ENCODE measurements around the gene NSUN7.
"Not testable (repeated sequence)": the region's sequence is repeated elsewhere in the genome, so short reads cannot be mapped to it uniquely, and the experiment has no call there.

NSUN7 gene

GRCh38 chr4:40749717-40750460 lies at the start of gene NSUN7:
Gene NSUN7 (plus strand): TSS chr4:40749955. CDS start chr4:40750694, 739 bp downstream.
- DNase-seq = peak; percentile 91

DNA sequence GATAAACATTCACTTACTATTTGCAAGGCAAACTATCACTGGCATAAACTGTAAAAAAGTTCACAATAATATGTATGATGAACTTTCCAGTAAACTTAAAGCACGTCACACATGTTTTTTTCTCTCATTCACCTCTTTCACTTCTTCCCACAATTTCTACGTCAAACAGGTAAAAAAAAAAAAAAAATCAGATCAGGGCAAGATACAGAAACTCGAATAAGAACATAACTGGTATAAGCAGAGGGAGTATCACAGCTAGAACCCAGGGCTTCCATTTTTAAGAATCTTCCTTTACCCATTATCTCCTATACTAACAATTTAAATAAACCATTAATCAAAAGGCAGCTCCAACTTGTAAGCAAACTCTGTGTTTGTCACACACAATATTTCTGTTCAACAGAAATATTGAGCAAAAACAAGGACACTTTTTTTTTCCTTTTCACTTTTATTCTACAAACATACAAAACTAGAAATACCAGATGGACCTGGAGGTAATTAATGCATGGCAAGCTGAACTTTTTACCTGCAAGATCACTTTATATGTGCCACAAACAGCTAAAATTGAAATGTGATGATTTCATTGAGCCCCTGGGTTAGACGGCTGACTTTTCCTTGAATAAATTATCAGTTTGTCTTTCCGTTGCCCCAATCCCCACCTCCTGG lies 47.5 kb upstream of the NSUN7 start:
- DNase-seq = no peak

- DNase-seq = no peak
These were observed 47.0 kb upstream of the NSUN7 start for GRCh38 chr4:40702800-40703151.

GRCh38 chr4:40704073-40704472 lies 45.7 kb upstream of the NSUN7 start:
- no peak for DNase-seq

DNA sequence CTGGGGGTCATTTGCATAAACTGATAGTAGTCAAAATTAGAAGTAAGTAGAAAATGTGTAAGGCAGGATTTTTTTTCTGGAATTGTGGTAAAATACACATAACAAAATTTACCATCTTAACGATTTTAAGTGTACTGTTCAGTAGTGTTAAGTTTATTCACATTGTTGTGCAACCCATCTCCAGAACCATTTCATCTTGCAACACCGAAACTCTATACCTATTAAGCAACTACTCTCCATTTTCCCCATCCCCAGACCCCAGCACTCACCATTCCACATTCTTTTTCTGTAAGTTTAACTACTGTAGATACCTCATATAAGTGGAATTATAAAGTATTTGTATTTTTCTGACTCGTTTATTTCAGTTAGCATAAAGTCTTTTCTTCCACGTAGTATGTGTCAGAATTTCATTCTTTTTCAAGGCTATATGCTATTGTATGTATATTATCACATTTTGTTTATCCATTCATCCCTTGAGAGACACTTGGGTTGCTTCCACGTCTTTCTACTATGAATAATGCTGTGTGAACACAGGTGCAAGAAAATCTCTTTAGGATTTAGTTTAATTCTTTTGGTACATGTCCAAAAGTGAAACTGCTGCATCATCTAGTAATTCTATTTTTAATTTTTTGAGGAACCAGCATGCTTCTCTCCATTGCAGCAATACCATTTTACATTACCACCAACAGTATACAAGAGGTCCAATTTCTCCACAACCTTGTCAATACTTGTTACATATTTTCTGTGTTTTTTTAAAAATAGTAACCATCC lies 39.1 kb upstream of the NSUN7 start:
- DNase-seq = no peak

GRCh38 chr4:40713001-40713400 lies 36.8 kb upstream of the NSUN7 start:
- DNase-seq = not testable (repeated sequence)

GRCh38 chr4:40713798-40714197 lies 36.0 kb upstream of the NSUN7 start:
- no peak for DNase-seq

- peak; percentile 14 for DNase-seq
These were observed 31.2 kb upstream of the NSUN7 start for GRCh38 chr4:40718586-40718985.

- DNase-seq = peak; percentile 45
These were observed 30.6 kb upstream of the NSUN7 start for GRCh38 chr4:40719008-40719623.

GRCh38 chr4:40720351-40720750 lies 29.4 kb upstream of the NSUN7 start:
- DNase-seq = no peak

GRCh38 chr4:40720916-40721315 lies 28.8 kb upstream of the NSUN7 start:
- DNase-seq = no peak

DNA sequence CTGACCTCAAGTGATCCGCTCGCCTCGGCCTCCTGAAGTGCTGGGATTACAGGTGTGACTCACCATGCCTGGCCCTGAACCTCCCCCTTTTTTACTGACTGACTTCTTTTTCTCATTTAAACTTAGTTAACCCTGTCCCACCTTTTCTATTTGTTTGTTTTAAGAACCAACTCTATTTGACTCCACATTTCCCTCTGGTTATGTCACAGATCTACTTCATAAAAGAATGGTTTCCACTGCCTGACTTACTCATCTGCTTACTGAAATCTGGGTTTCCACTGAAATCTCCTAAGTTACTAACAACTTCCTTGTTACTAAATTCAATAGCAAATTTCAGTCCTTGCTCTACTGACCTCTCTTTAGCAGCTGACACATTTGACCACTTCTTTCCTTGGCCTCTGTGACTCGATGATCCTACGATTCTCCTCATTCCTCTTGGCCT lies 28.0 kb upstream of the NSUN7 start:
- no peak for DNase-seq

- no peak for DNase-seq
These were observed 27.1 kb upstream of the NSUN7 start for GRCh38 chr4:40722576-40723161.

DNA sequence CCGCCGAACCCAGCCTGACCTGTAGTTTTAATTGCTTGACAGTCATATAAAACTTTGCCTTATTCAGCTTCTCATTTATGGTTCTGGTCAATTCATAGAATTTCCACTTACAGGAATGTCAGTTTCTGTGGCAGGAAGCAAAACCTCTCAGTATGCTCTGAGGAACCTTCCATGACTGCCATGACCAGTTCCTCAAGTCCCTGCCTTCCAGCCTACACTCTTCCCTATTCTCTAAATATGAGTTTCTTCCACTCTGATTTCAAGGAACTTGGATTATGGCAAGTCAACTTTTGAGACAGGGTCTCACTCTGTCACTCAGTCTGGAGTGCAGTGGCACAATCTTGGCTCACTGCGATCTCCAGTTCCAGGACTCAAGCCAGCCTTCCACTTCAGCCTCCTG lies 26.0 kb upstream of the NSUN7 start:
- no peak for DNase-seq

DNA sequence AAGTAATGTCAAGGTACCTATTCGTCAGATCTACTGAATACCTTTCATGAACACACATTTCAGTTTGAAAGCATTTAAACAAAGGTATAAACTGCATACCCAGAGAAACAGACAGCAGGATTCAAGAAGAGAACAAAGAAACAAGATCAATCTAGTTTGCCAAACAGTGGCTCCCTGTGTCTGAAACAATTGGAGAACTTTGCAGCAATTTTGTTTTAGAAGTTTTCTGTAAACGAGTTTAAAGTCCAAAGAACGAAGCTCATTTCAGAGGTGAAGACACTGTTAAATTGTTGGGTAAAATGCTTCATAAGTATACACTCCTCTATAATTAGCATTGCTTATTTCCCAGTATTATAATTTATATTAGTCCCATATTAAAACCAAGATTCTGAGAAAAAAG lies 21.4 kb upstream of the NSUN7 start:
- DNase-seq = no peak

DNA sequence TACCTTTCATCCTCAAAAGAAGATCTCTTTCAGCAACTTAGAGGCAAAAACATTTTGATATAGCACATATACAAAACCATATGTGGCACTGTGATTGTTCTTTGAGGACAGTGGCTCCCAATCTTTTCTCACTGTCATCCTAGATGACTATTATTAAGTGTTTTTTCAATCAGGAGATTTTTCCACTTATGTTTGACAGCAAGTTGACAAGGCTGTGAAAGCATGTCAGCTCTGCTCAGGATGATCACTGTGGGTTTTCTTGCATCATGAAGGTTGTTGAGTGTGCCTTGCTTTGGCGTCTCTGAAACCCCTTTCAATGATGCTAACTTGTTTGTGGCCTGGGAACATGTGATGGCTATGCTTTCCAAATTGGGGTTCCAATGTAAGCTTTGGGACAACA lies 20.2 kb upstream of the NSUN7 start:
- no peak for DNase-seq

GRCh38 chr4:40730091-40730679 lies 19.6 kb upstream of the NSUN7 start:
- no peak for DNase-seq

DNA sequence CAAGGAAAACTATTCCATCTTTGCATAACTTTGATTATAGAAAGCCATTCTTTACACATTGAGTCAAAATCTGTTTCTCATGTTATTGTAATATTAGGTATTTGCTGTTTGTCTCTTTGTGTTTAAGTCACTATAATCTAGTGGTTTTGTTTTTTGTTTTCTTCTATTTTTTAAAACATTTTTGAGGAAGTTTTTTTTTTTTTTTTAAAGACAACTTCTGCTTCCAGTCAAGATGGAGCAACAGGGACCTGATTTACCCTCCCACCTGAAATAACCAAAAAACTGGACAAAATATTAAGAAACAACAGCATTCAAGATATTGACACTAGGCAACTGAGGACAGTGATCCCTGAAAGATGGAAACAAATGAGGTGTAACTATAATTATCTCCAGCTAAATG lies 18.4 kb upstream of the NSUN7 start:
- DNase-seq = no peak

- peak; percentile 52 for DNase-seq
These were observed 17.9 kb upstream of the NSUN7 start for GRCh38 chr4:40731792-40732245.

GRCh38 chr4:40733752-40734151 lies 16.0 kb upstream of the NSUN7 start:
- no peak for DNase-seq

DNA sequence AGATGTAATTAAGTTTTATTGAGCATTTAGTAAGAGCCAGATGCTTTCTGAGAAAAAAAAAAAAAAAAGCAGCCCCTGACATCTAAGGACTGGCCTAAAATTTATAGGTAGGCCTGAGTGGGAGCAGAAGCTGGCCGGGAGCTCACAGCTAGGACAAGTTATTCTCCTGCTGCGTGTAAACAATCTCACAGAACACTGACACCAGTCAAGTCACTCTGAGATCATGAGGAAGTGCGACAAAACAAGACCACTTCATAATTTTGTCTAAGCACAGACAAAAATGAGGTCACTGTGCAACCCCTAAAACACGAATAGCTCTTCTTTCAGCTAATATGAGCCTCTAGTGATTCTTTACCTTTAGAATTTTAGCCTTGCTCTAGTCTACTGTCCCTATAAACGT lies 15.3 kb upstream of the NSUN7 start:
- no peak for DNase-seq

GRCh38 chr4:40736910-40737309 lies 12.8 kb upstream of the NSUN7 start:
- DNase-seq = peak; percentile 61

DNA sequence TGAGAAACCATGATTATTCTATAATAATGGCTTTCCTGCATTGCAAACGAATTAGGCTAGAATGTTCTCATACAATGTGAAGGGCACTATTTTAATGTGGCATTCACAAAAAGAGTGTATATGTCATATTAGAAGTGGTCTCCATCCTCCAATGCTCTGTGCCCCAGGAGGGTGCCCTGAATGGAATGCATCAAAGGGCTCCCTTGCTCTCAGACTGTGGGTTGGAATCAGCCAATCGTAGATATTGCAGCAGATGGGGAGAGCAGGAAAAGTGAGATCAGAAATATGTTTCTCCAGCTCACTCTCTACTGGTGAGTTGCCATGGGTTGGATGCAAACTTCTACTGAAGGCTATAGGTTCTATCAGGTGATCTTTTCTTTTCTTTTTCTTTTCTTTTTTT lies 11.9 kb upstream of the NSUN7 start:
- no peak for DNase-seq
